Endothelial cell of umbilical vein (primary cell): ENCODE data around the gene ARMS2. TPM values are rescaled to one million over a fixed set of nuclear protein-coding genes. Genes with fewer than 3 reads are reported as not detected.

Experiments used
- BruUV-seq: library from RNA; stranded (reverse); fragments of 400-500 nt; replicated peaks from 2 replicates; lab custom pipeline; 2021; lab: Mats Ljungman, UMichigan
- CTCF ChIA-PET: fragments of 300-600, 350-600 bp; sonication (Branson Sonifier 250); formaldehyde crosslinking; loops from one replicate; lab custom pipeline; 2021; ENCODE audit warnings: antibody characterized with exemption, inconsistent platforms; lab: Charles Lee
- POLR2A ChIA-PET: fragments of 300-600, 350-600 bp; sonication (Branson Sonifier 250); formaldehyde crosslinking; loops from one replicate; lab custom pipeline; 2021; ENCODE audit warnings: antibody characterized with exemption, inconsistent platforms; lab: Charles Lee
- DNase-seq: peaks from one replicate; pipeline ENCODE4 v3.0.0-alpha.2; 2011; ENCODE audit warnings: low read depth, low spot score
- FAIRE-seq: peaks from 2 replicates; lab custom pipeline; 2011; peaks lifted over from hg19 to GRCh38; lab: Jason Lieb, UNC
- H2AFZ ChIP-seq: 2 replicates; pipeline ENCODE4 v1.6.0; 2012; ENCODE audit warnings: low read depth, low read length, control low read depth, inconsistent platforms
- H3K27ac ChIP-seq: 2 replicates; pipeline ENCODE4 v1.5.1; 2011; ENCODE audit warnings: low read depth, mild to moderate bottlenecking, control low read depth, low read length, moderate library complexity; ENCODE audit not compliant: insufficient read depth
- H3K27me3 ChIP-seq, 2 experiments: 2 replicates each; pipeline versions ENCODE4 v1.6.0 to v1.6.1; 2011; ENCODE audit warnings: low read length in 2 of 2, mixed read lengths in 1 of 2; ENCODE audit not compliant: control insufficient read depth in 2 of 2, insufficient read depth in 2 of 2
- H3K36me3 ChIP-seq, 2 experiments: 2 replicates in 1 of 2; 3 replicates in 1 of 2; pipeline ENCODE4 v1.5.1; 2011; ENCODE audit warnings: low read length in 2 of 2, mild to moderate bottlenecking in 1 of 2, moderate library complexity in 1 of 2; ENCODE audit not compliant: control insufficient read depth in 2 of 2, insufficient read depth in 2 of 2; ENCODE audit errors: extremely low read depth in 1 of 2
- H3K4me1 ChIP-seq: 3 replicates; pipeline ENCODE4 v1.5.1; 2011; ENCODE audit warnings: mild to moderate bottlenecking, low read length; ENCODE audit not compliant: control insufficient read depth, insufficient read depth; ENCODE audit errors: extremely low read depth
- H3K4me2 ChIP-seq: 2 replicates; pipeline ENCODE4 v1.6.1; 2011; ENCODE audit warnings: low read length, control low read depth, mixed read lengths; ENCODE audit not compliant: insufficient read depth
- H3K4me3 ChIP-seq, 3 experiments: fragments of 200-600 bp in 1 of 3; sonication (generic), shearing (Covaris generic) in 1 of 3; replicated peaks in 1 of 3; 2 replicates each; pipeline ENCODE4 v1.5.1; 2011 to 2016; ENCODE audit warnings: control low read depth in 3 of 3, low read length in 3 of 3, mild to moderate bottlenecking in 2 of 3, inconsistent platforms in 1 of 3, low read depth in 1 of 3, moderate library complexity in 1 of 3; ENCODE audit not compliant: insufficient read depth in 1 of 3
- H3K79me2 ChIP-seq: 2 replicates; pipeline ENCODE4 v1.6.0; 2012; ENCODE audit warnings: low read length, inconsistent platforms; ENCODE audit not compliant: control insufficient read depth, insufficient read depth
- H3K9ac ChIP-seq: replicated peaks from 2 replicates; pipeline ENCODE3; 2011; ENCODE audit warnings: low read length, control low read depth; ENCODE audit not compliant: insufficient read depth; ENCODE audit errors: extremely low read depth
- H3K9me1 ChIP-seq: replicated peaks from 3 replicates; pipeline ENCODE4 v1.6.0; 2011; ENCODE audit warnings: mild to moderate bottlenecking, low read length; ENCODE audit not compliant: control insufficient read depth, insufficient read depth; ENCODE audit errors: extremely low read depth
- H3K9me3 ChIP-seq: replicated peaks from 2 replicates; pipeline ENCODE4 v1.5.1; 2012; ENCODE audit warnings: low read length, inconsistent platforms; ENCODE audit not compliant: control insufficient read depth, insufficient read depth
- H4K20me1 ChIP-seq: replicated peaks from 2 replicates; pipeline ENCODE3; 2011; ENCODE audit warnings: mild to moderate bottlenecking, low read length; ENCODE audit not compliant: control insufficient read depth, insufficient read depth; ENCODE audit errors: extremely low read depth
- CTCF ChIP-seq, 2 donors: IDR thresholded peaks; 1 replicate in 1 of 2; 2 replicates in 1 of 2; pipeline ENCODE4 v1.5.1; 2011; ENCODE audit warnings: low read length in 2 of 2, mild to moderate bottlenecking in 2 of 2, moderate library complexity in 2 of 2, control low read depth in 1 of 2, inconsistent platforms in 1 of 2, low read depth in 1 of 2; ENCODE audit not compliant: insufficient read depth in 1 of 2; ENCODE audit errors: extremely low read depth in 1 of 2
- EZH2 ChIP-seq: IDR thresholded peaks from 2 replicates; pipeline ENCODE4 v1.6.1; 2012; ENCODE audit warnings: borderline replicate concordance, low read depth, mild to moderate bottlenecking, moderate library complexity, low read length, inconsistent platforms; ENCODE audit not compliant: severe bottlenecking
- FOS ChIP-seq: IDR thresholded peaks from 2 replicates; pipeline ENCODE4 v1.6.1; 2011; ENCODE audit warnings: mild to moderate bottlenecking, low read length, moderate library complexity, borderline replicate concordance; ENCODE audit not compliant: insufficient read depth
- GATA2 ChIP-seq: IDR thresholded peaks from 2 replicates; pipeline ENCODE4 v1.7.0; 2011; ENCODE audit warnings: low read depth, mild to moderate bottlenecking, moderate library complexity, mixed read lengths, low read length; ENCODE audit not compliant: insufficient read length, insufficient read depth
- JUN ChIP-seq: IDR thresholded peaks from 2 replicates; pipeline ENCODE4 v1.6.1; 2011; ENCODE audit warnings: borderline replicate concordance, low read depth; ENCODE audit not compliant: insufficient read length, insufficient read depth
- MAX ChIP-seq: IDR thresholded peaks from 2 replicates; pipeline ENCODE4 v1.6.1; 2011; ENCODE audit not compliant: insufficient read depth, insufficient read length
- MYC ChIP-seq: IDR thresholded peaks from one replicate; pipeline ENCODE4 v1.6.1; 2011; ENCODE audit warnings: mild to moderate bottlenecking, low read depth, low read length
- POLR2A ChIP-seq: IDR thresholded peaks from 2 replicates; pipeline ENCODE4 v1.6.1; 2012; ENCODE audit warnings: low read depth, mild to moderate bottlenecking, control low read depth, low read length
- POLR2AphosphoS5 ChIP-seq: IDR thresholded peaks from 2 replicates; pipeline ENCODE4 v1.6.1; 2012; ENCODE audit warnings: low read depth, mild to moderate bottlenecking, control low read depth, low read length, moderate library complexity; ENCODE audit not compliant: insufficient read depth
- dilution Hi-C: fragments of 300-500 bp; cut with MboI; formaldehyde crosslinking; loops from one replicate; pipeline ENCODE4 v1.15.0; 2019; ENCODE audit warnings: low sequenced_read_pairs; ENCODE audit not compliant: extremely low pct_ligation_motif_present
- intact Hi-C: fragments of 100-400 bp; cut with micrococcal nuclease; formaldehyde crosslinking; loops from one replicate; pipeline ENCODE4 v1.10.0; 2022
- polyA plus RNA-seq, 4 experiments: library from polyadenylated mRNA; depleted of rRNA in 3 of 4; stranded (reverse) in 3 of 4; unstranded in 1 of 4; fragments of >200 nt; gene quantifications; 2 replicates each; pipeline versions ENCODE4 v1.2.1 to v1.2.3, GENCODE V29; 2011 to 2012; ENCODE audit warnings: missing spikeins in 1 of 4
- total RNA-seq: library from RNA; stranded (reverse); gene quantifications from 2 replicates; pipeline ENCODE4 v1.2.3, GENCODE V29; 2021

ARMS2 gene
- total and polyA plus RNA-seq, 2 donors (not counting 3 experiments of a cell fraction or from before 2014, with no cell fraction given), result not detected

- peak overlapping the region; percentile 75 for H3K9ac ChIP-seq
- CTCF ChIA-PET, result interaction anchor here (0.8 to 7.3 kb wide), 18 partner anchors 8 to 226 kb away, joined by 3 to 49 read pairs (median 5); partner anchors contain the start of gene HTRA1
- peak; percentile 73 for FAIRE-seq
- no peaks in the 10 kb centered on the region for H4K20me1 ChIP-seq
- H3K4me2 ChIP-seq, result peak overlapping the region; percentile 76
- peak overlapping the region in 2 of 3 experiments; percentile 23 to 26 for H3K4me3 ChIP-seq
- intact Hi-C loops, result loop anchor here (1.0 to 10.0 kb wide), 2 partner anchors 33 to 361 kb away; partner anchors contain the start of gene HTRA1
- BruUV-seq, result TSS peak; percentile 63
- peak; percentile 71 for DNase-seq
- TF ChIP-seq MAX (peak; percentile 72), JUN (no peak)
- peak overlapping the region; percentile 91 for H3K27ac ChIP-seq
- H2AFZ ChIP-seq, result no peak overlapping the region
- H3K79me2 ChIP-seq, result peaks cover 25% of the 10 kb centered on the region
- H3K36me3 ChIP-seq, result peaks cover 4 to 5% of the 10 kb centered on the region in 2 experiments
- H3K9me3 ChIP-seq, result no peaks in the 10 kb centered on the region
- H3K27me3 ChIP-seq, result no peaks in the 10 kb centered on the region
- peaks cover 32% of the 10 kb centered on the region for H3K4me1 ChIP-seq
- POLR2A ChIA-PET, result interaction anchor here (0.9 to 2.8 kb wide), 3 partner anchors 20 to 47 kb away, joined by 3 to 15 read pairs (median 4); no protein-coding TSS in a partner anchor
- no peaks in the 10 kb centered on the region for H3K9me1 ChIP-seq
- dilution Hi-C loops, result no loop called here
Measured at GRCh38 chr10:122494173-122494820, 39.8 kb downstream of the ARMS2 start.

GRCh38 chr10:122494833-122495232 lies 40.4 kb downstream of the ARMS2 start:
- ChIA-PET CTCF (interaction anchor here (0.8 to 7.3 kb wide), 18 partner anchors 9 to 227 kb away, joined by 3 to 49 read pairs (median 5); partner anchors contain the start of gene HTRA1), POLR2A (interaction anchor here (0.9 to 2.8 kb wide), 3 partner anchors 20 to 48 kb away, joined by 3 to 15 read pairs (median 4); no protein-coding TSS in a partner anchor)
- Histone ChIP-seq H3K9me3 (no peaks in the 10 kb centered on the region), H2AFZ (peak overlapping the region; percentile 4), H3K4me2 (peak overlapping the region; percentile 76), H3K9me1 (no peaks in the 10 kb centered on the region), H3K36me3 (peaks cover 0 to 3% of the 10 kb centered on the region in 2 experiments), H3K9ac (peak overlapping the region; percentile 75), H3K79me2 (peaks cover 25% of the 10 kb centered on the region), H4K20me1 (no peaks in the 10 kb centered on the region), H3K4me3 (peak overlapping the region in 2 of 3 experiments; percentile 21 to 32), H3K4me1 (peaks cover 32% of the 10 kb centered on the region), H3K27ac (peak overlapping the region; percentile 91), H3K27me3 (no peaks in the 10 kb centered on the region)
- peak; percentile 99 for FAIRE-seq
- BruUV-seq, result no TSS peak
- peak; percentile 98 for TF ChIP-seq FOS
- peak; percentile 48 for TF ChIP-seq POLR2A
- no peak for TF ChIP-seq MAX
- peak; percentile 69 for TF ChIP-seq JUN
- no peak for TF ChIP-seq CTCF (IDR thresholded peaks at IDR 0.05; ENCODE audit: extremely low read depth in 1 of 2, insufficient read depth in 1 of 2, low read depth in 1 of 2, low read length in 2 of 2)
- TF ChIP-seq EZH2, result no peak
- TF ChIP-seq GATA2, result peak; percentile 43
- TF ChIP-seq MYC, result no peak
- TF ChIP-seq POLR2AphosphoS5, result peak; percentile 74
- intact Hi-C loops (loop anchor here (1.0 to 10.0 kb wide), 7 partner anchors 9 to 360 kb away; partner anchors contain the start of gene HTRA1), dilution Hi-C loops (no loop called here)
- DNase-seq, result peak; percentile 91
